K562 (cell line): ENCODE data around the gene FGFRL1. TPM values are rescaled to one million over a fixed set of nuclear protein-coding genes. Genes with fewer than 3 reads are reported as not detected.

Experiments used
- ATAC-seq: fragments of 200-7000 bp; cut with Tn5 transposase; 3 replicates; pipeline ENCODE4 v1.9.1; 2020; ENCODE audit warnings: moderate library complexity
- BruUV-seq: library from RNA; stranded (reverse); fragments of 400-500 nt; replicated peaks from 2 replicates; lab custom pipeline; 2021; lab: Mats Ljungman, UMichigan
- CTCF ChIA-PET: fragments of 300-600 bp; formaldehyde crosslinking; extraction: SDS; loops from one replicate; lab custom pipeline; 2021; ENCODE audit warnings: low intra/inter-chr PET ratio; lab: Yijun Ruan, JAX
- POLR2A ChIA-PET: fragments of 300-600, 350-650 bp; sonication (Branson Sonifier 250); formaldehyde crosslinking; extraction: SDS; loops from one replicate; lab custom pipeline; 2021; ENCODE audit warnings: antibody characterized with exemption, inconsistent platforms; lab: Yijun Ruan, JAX
- DNase-seq, 4 experiments: peaks; one replicate each; pipeline versions ENCODE4 v3.0.0 to v3.0.0-alpha.2; 2011 to 2018; ENCODE audit warnings: low spot score in 3 of 4, mixed read lengths in 3 of 4; ENCODE audit errors: extremely low read depth in 1 of 4
- FAIRE-seq: peaks from 2 replicates; lab custom pipeline; 2011; peaks lifted over from hg19 to GRCh38; lab: Jason Lieb, UNC
- H2AFZ ChIP-seq: 2 replicates; pipeline ENCODE4 v1.6.0; 2011; ENCODE audit warnings: low read depth, low read length, control low read depth, inconsistent platforms
- H3K27ac ChIP-seq: fragments of 200-600 bp; 3 replicates; pipeline ENCODE4 v1.8.0; 2011; ENCODE audit warnings: low read depth, mild to moderate bottlenecking, control low read depth, inconsistent platforms, low read length, moderate library complexity, mixed read lengths; ENCODE audit errors: extremely low read depth
- H3K27me3 ChIP-seq, 2 experiments: fragments of 300-600 bp in 1 of 2; 2 replicates in 1 of 2; 3 replicates in 1 of 2; pipeline versions ENCODE4 v1.6.0 to v1.8.0; 2011; ENCODE audit warnings: inconsistent platforms in 2 of 2, low read length in 2 of 2, mild to moderate bottlenecking in 1 of 2, mixed read lengths in 1 of 2, moderate library complexity in 1 of 2; ENCODE audit not compliant: control insufficient read depth in 2 of 2, insufficient read depth in 2 of 2
- H3K36me3 ChIP-seq: fragments of 300-600 bp; 3 replicates; pipeline ENCODE4 v1.8.0; 2011; ENCODE audit warnings: mild to moderate bottlenecking, low read length, inconsistent platforms; ENCODE audit not compliant: control insufficient read depth, insufficient read depth
- H3K4me1 ChIP-seq, 2 experiments: fragments of 200-600 bp in 1 of 2; replicated peaks in 1 of 2; 2 replicates in 1 of 2; 3 replicates in 1 of 2; pipeline versions ENCODE4 v1.5.1 to v1.8.0; 2011; ENCODE audit warnings: inconsistent platforms in 2 of 2, low read length in 2 of 2, mild to moderate bottlenecking in 1 of 2, mixed read lengths in 1 of 2, moderate library complexity in 1 of 2; ENCODE audit not compliant: control insufficient read depth in 2 of 2, insufficient read depth in 2 of 2
- H3K4me2 ChIP-seq: 2 replicates; pipeline ENCODE4 v1.6.1; 2011; ENCODE audit warnings: low read length, control low read depth, inconsistent platforms, mixed read lengths; ENCODE audit not compliant: insufficient read depth
- H3K4me3 ChIP-seq: fragments of 200-600 bp; sonication (generic), shearing (Covaris generic); 2 replicates; pipeline ENCODE4 v1.5.1; 2016; ENCODE audit warnings: control low read depth, inconsistent platforms
- H3K79me2 ChIP-seq: fragments of 200-600 bp; 3 replicates; pipeline ENCODE4 v1.8.0; 2011; ENCODE audit warnings: low read length, inconsistent platforms; ENCODE audit not compliant: control insufficient read depth, insufficient read depth
- H3K9ac ChIP-seq, 2 experiments: 2 replicates each; pipeline versions ENCODE4 v1.6.0 to v1.6.1; 2011; ENCODE audit warnings: low read depth in 2 of 2, low read length in 2 of 2, control low read depth in 1 of 2, inconsistent platforms in 1 of 2, mild to moderate bottlenecking in 1 of 2, mixed read lengths in 1 of 2; ENCODE audit not compliant: insufficient read depth in 1 of 2
- H3K9me1 ChIP-seq: one replicate; pipeline ENCODE4 v1.6.0; 2011; ENCODE audit warnings: inconsistent platforms, mild to moderate bottlenecking, low read length, moderate library complexity; ENCODE audit not compliant: control insufficient read depth, insufficient read depth
- H3K9me3 ChIP-seq: replicated peaks from 2 replicates; pipeline ENCODE4 v1.5.1; 2011; ENCODE audit warnings: low read depth, low read length, inconsistent platforms; ENCODE audit not compliant: control insufficient read depth, insufficient read depth
- H4K20me1 ChIP-seq: replicated peaks from 2 replicates; pipeline ENCODE4 v1.6.1; 2011; ENCODE audit warnings: low read length, inconsistent platforms, mixed read lengths; ENCODE audit not compliant: control insufficient read depth, insufficient read depth
- FOSL1 ChIP-seq: fragments of 200-800 bp; sonication (Bioruptor generic); conservative IDR thresholded peaks from 2 replicates; pipeline ENCODE4 v1.6.1; 2016; ENCODE audit warnings: missing genetic modification characterization, missing compliant biosample characterization
- POLR2G ChIP-seq: fragments of 200-400 bp; formaldehyde crosslinking; IDR thresholded peaks from 2 replicates; pipeline ENCODE4 v1.6.1; 2017; ENCODE audit warnings: low read depth, mild to moderate bottlenecking, antibody characterized with exemption, low read length, moderate library complexity
- RBFOX2 ChIP-seq: fragments of 200-400 bp; formaldehyde crosslinking; IDR thresholded peaks from 2 replicates; pipeline ENCODE4 v1.6.1; 2017; ENCODE audit warnings: low read depth, mild to moderate bottlenecking, low read length, moderate library complexity
- ZNF41 ChIP-seq: fragments of 250-450 bp; sonication (Bioruptor Pico); conservative IDR thresholded peaks from 2 replicates; pipeline ENCODE4 v1.4.0; 2020; ENCODE audit warnings: mild to moderate bottlenecking
- WGBS: fragments of 100-300 bp; shearing (Covaris generic); methylation state at CpG from one replicate; pipeline ENCODE4 v1.1.6; 2016; ENCODE audit warnings: low coverage, mixed read lengths; ENCODE audit not compliant: insufficient coverage; ENCODE audit errors: missing lambda C conversion rate; 5-methylcytosine and 5-hydroxymethylcytosine counted together
- in situ Hi-C: fragments of 300-500 bp; cut with MboI; formaldehyde crosslinking; loops from 4 replicates; pipeline ENCODE4 v1.15.0; 2018; ENCODE audit warnings: inconsistent platforms, mixed read lengths
- intact Hi-C: fragments of 100-400 bp; cut with micrococcal nuclease; formaldehyde crosslinking; loops from 2 replicates; pipeline ENCODE4 v1.14.2; 2022
- polyA plus RNA-seq, 8 experiments: library from polyadenylated mRNA; depleted of rRNA in 4 of 8; stranded (reverse) in 5 of 8; unstranded in 3 of 8; fragments of >200 nt; fragmentation: Nextera tagmentation in 2 of 8; fragmentation: Illumina TruSeq in 1 of 8; extraction: Ambion mirVana in 2 of 8; extraction: Trizol in 1 of 8; gene quantifications; 2 replicates each; pipeline versions ENCODE4 v1.2.1 to v1.2.3, GENCODE V29; 2011 to 2014; ENCODE audit warnings: inconsistent platforms in 1 of 8, missing spikeins in 1 of 8
- total RNA-seq, 7 experiments: library from RNA; depleted of rRNA in 6 of 7; stranded (reverse); fragments of >200 nt in 6 of 7; fragmentation: Illumina TruSeq in 2 of 7; extraction: Trizol in 2 of 7; gene quantifications; 2 replicates each; pipeline versions ENCODE4 v1.2.1 to v1.2.3, GENCODE V29; 2011 to 2021; ENCODE audit warnings: low replicate concordance in 1 of 7
- TF ChIP-seq, protein P1 (sequence below), 3 experiments: IDR thresholded peaks in 2 of 3; conservative IDR thresholded peaks in 1 of 3; 2 replicates each; pipeline ENCODE4 v1.5.1; 2011 to 2012; ENCODE audit warnings: low read length in 3 of 3, mild to moderate bottlenecking in 3 of 3, control low read depth in 2 of 3, improper control_type of control experiment in 1 of 3, inconsistent platforms in 1 of 3, low read depth in 1 of 3, mixed read lengths in 1 of 3, moderate library complexity in 1 of 3; ENCODE audit not compliant: insufficient read depth in 2 of 3

FGFRL1 gene
- total and polyA plus RNA-seq, 9 of the 15 experiments (the other 6 are each of a cell fraction or from before 2014, with no cell fraction given), result 0.34 to 49.9 (median 14.6) TPM

DNA sequence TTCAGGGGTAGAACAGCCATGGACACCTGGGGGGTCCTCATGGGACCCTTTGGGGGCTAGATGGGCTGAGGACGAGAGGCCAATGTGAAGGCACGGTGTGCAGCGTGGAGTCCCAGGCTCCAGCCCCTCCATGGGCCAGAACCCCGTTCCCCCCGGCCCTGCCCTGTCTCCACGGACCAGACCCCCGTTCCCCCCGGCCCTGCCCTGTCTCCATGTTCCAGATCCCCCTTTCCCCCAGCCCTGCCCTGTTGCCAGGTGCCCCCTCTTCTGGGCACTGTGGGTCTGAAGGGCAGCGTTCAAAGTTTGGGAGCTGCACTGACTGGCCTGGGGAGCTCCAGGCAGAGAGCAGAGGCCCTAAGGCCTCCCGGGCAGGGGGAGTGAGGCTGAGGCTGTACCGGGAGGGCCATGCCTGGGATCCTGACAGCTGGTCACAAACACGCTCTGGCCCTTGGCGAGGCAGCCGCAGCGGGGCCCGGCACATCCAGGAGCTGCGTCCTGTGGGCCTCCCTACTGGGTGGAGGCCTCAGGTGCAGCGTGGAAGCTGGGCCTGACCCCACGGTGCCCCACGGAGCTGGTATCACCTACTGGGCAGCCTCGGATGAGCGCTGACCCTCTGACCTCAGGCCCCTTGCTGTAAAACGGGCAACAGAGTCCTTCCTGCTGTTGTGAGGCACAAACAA is 46.9 kb upstream of the FGFRL1 start:
- in situ Hi-C loops (no loop called here), intact Hi-C loops (no loop called here)
- H2AFZ ChIP-seq, result no peak overlapping the region
- POLR2A ChIA-PET, result no interaction called here
- FAIRE-seq, result no peak
- H3K4me2 ChIP-seq, result no peak overlapping the region
- CTCF ChIA-PET, result no interaction called here
- H3K27me3 ChIP-seq, result no peaks in the 10 kb centered on the region
- H3K9me1 ChIP-seq, result no peaks in the 10 kb centered on the region
- peaks cover 0 to 45% of the 10 kb centered on the region in 2 experiments; a peak in 2 of 5 replicates for H3K4me1 ChIP-seq
- TF ChIP-seq ZNF41 (CRISPR knock-in tag), result no peak
- 87% methylated on average over 13 of the region's 23 CpGs for WGBS
- no peaks in the 10 kb centered on the region for H3K79me2 ChIP-seq
- no peak for DNase-seq
- no peak overlapping the region for H3K27ac ChIP-seq
- peaks cover 23% of the 10 kb centered on the region; the same call in 1 of the 3 replicates for H3K36me3 ChIP-seq
- ATAC-seq, result no peak
- H3K9ac ChIP-seq, result peak overlapping the region in 1 of 2 experiments; percentile 50; a peak in 1 of 4 replicates
- no peaks in the 10 kb centered on the region for H4K20me1 ChIP-seq
- H3K9me3 ChIP-seq, result no peaks in the 10 kb centered on the region
- H3K4me3 ChIP-seq, result no peak overlapping the region
- no TSS peak for BruUV-seq

DNA sequence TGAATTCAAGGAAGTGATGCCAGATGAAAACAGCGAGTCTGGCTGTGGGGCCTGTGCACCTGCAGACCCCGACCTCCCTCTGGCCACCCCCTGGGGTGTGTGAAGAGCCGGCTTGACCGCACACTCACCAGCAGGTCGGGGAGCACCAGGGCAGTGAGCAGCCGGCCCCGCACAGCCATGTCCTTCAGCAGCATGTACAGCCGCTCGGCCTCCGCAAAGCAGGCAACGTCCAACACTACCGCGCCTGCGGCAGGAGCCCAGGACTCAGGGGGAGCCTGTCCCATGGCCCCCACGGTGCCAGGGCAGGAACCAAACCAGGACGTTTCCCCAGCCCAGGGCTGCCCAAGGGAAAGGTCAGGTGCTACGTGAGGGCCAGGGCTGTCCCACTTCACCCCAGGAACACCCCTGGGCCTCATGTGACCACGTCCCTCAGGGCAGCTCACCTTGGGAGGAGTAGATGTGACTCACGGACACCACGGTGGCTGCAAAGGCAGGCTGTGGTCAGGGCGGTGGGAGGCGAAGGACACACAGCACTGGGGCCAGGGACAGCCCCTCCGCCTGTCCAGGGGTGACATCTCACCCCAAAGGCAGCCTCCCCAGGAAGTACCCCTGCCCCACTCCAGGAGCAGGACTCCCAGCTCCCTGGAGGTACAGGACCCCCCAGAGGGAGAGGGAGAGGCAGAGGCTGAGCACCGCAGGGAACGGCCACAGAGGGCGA is 46.2 kb upstream of the FGFRL1 start:
- Histone ChIP-seq H3K79me2 (no peaks in the 10 kb centered on the region), H2AFZ (no peak overlapping the region), H3K9me1 (no peaks in the 10 kb centered on the region), H3K36me3 (peaks cover 23% of the 10 kb centered on the region; the same call in 1 of the 3 replicates), H3K27me3 (no peaks in the 10 kb centered on the region), H3K4me2 (no peak overlapping the region), H4K20me1 (no peaks in the 10 kb centered on the region), H3K27ac (no peak overlapping the region), H3K9ac (no peak overlapping the region; a peak in 1 of 4 replicates), H3K4me1 (peaks cover 0 to 47% of the 10 kb centered on the region in 2 experiments; a peak in 2 of 5 replicates), H3K4me3 (no peak overlapping the region), H3K9me3 (no peaks in the 10 kb centered on the region)
- POLR2A ChIA-PET, result interaction anchor here (0.7 kb wide), 1 partner anchor 58 kb away, joined by 3 read pairs; no protein-coding TSS in a partner anchor
- no peak for ATAC-seq
- no peak for DNase-seq
- in situ Hi-C loops, result no loop called here
- no peak for FAIRE-seq
- intact Hi-C loops, result no loop called here
- no TSS peak for BruUV-seq
- TF ChIP-seq RBFOX2 (0 out of 2 replicates have a peak, but pooled peaks have one; percentile 38), POLR2G (0 out of 2 replicates have a peak, but pooled peaks have one; percentile 23), FOSL1 (no peak)
- TF ChIP-seq, protein P1, sequence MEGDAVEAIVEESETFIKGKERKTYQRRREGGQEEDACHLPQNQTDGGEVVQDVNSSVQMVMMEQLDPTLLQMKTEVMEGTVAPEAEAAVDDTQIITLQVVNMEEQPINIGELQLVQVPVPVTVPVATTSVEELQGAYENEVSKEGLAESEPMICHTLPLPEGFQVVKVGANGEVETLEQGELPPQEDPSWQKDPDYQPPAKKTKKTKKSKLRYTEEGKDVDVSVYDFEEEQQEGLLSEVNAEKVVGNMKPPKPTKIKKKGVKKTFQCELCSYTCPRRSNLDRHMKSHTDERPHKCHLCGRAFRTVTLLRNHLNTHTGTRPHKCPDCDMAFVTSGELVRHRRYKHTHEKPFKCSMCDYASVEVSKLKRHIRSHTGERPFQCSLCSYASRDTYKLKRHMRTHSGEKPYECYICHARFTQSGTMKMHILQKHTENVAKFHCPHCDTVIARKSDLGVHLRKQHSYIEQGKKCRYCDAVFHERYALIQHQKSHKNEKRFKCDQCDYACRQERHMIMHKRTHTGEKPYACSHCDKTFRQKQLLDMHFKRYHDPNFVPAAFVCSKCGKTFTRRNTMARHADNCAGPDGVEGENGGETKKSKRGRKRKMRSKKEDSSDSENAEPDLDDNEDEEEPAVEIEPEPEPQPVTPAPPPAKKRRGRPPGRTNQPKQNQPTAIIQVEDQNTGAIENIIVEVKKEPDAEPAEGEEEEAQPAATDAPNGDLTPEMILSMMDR (IDR thresholded peaks at IDR 0.05 in 2 of 3, conservative IDR thresholded peaks at IDR 0.05 in 1 of 3; ENCODE audit: insufficient read depth in 2 of 3, low read depth in 1 of 3, low read length in 3 of 3), result 0 out of 6 replicates have a peak, but pooled peaks of 1 of the 3 experiments have one; percentile 2
- 80% methylated on average over 23 of the region's 26 CpGs for WGBS
- CTCF ChIA-PET, result no interaction called here
